GM21390 (cell line): ENCODE measurements around the gene S100A2.
"Not testable (repeated sequence)": the region's sequence is repeated elsewhere in the genome, so short reads cannot be mapped to it uniquely, and the experiment has no call there.

Source experiments
- ATAC-seq: cut with Tn5 transposase; IDR thresholded peaks from one replicate; pipeline ENCODE4 v1.9.1; 2021; ENCODE audit not compliant: unreplicated experiment

S100A2 gene

DNA sequence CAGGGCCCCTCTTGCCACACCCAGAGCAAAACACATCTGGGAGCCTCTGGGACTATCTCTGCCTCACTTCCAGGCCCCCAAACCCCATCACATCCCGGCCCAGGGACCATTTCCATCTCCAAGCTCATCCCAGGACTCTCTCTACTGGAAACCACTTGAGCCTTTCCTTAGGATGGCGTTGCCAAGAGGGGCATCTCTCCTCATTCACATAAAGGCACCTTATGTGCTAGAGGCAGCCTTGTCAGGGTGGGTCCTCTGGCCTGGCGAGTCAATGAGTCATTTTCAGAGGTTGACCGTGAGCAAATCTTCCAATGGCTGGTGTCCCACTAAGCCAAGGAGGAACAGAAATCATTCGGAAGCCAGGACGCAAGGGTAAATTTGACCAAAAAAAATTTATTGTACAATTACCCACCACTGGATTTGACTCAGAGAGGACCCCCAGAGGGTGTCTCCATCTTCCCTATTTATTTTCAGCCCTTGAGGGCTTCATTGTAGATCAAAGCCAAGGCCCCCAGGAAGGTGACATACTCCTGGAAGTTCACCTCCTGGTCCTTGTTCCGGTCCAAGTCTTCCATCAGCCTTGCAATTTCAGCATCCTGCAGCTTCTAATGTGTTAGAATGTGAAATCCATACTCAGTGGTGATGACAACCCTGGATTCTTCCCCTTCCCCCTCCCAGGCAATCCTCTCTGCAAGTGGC is 31.3 kb downstream of the S100A2 start:
- ATAC-seq: no peak

- no peak for ATAC-seq
Observed at GRCh38 chr1:153533689-153534201, 31.9 kb downstream of the S100A2 start.

DNA sequence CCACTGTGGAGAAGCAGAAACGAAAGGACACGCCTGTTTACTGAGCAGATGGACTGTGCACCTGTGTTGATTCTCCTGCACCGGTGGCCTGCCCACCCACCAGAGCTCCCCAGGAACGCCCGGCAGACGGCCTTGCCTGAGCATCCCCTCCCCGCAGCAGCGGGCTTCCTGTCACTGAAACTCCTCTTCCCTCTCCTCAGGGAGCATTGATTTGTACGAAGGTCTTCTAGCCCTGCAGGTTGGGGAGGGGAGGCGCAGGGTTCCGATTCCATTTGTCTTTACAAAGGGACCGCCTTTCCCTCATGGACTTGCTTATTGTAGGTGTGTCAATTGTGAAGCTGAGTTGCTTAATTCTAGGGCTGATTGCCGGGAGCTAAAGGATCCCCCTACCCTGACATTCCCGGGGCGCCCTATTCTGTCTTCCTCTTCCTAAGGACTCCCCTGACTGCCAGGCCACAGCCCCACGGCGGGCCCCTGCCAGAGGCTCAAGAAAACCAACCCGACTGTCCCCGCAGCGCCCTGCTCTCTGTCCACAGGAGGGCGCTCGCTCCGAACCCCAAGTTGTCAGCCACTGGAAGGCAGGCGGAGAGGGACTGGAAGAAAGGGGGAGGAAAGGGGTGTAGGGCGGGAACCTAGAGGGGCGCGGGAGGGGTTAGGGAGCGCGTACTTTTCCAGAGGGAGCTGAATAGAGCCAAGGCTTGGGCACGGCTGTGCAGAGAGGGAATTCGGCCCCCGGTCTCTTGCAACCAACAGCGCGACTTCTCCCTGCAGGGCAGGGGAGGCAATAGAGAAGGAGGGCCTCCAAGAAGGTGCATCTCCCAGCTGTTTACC is 32.7 kb downstream of the S100A2 start:
- no peak for ATAC-seq

DNA sequence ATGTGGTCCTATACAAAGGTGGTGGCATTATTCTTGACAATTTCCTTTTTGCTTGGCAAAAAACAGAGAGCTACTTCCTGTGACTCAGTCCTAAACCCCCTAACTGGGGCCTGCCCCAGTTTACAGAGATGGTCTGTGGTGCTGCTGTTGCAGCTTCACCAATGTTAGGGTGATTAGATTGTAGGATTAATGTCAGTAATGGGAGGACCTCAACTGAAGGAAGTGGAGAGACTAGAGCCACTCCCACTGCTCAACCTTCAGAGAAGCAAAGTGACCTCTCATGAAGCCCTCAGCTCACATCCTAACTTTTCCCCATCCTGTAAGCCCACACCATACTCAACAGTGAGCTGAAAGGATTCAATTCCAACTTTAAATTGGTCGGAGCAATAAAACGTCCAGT is 33.5 kb downstream of the S100A2 start:
- ATAC-seq: no peak

GRCh38 chr1:153531638-153532037 is 34.0 kb downstream of the S100A2 start:
- ATAC-seq: no peak

- no peak for ATAC-seq
Observed at GRCh38 chr1:153527683-153528040, 38.0 kb downstream of the S100A2 start.

DNA sequence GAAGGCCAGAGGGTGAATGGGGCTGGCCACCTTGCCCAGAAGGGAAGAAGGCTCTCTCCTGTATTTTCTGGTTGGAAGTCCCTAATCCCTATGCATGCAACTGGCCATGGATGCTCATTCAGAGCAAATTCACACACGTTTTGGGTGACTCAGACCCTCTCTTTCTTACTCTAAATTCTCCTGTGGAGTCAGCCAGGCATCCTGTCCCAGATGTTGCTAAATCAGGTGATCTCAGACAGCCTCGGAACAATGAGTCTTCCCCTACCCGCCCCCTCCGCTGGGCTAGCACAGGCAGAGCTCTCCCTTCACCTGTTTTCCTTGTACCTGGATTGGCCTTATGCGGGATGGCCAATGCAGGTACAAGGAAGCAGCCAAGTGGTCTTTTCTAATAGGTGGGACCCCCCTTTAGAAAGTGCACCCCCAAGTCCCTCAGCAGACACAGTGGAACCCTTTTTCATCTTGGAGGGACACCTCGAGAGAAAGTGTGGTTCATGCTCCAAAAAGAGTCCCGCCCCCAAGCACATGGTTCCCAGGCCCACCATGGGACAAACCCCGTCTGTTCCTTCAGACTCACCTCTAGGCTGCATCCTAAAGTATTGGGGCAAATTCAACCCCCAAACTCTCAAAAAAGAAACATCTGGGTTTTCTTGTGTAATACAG is 38.5 kb downstream of the S100A2 start:
- ATAC-seq: no peak

DNA sequence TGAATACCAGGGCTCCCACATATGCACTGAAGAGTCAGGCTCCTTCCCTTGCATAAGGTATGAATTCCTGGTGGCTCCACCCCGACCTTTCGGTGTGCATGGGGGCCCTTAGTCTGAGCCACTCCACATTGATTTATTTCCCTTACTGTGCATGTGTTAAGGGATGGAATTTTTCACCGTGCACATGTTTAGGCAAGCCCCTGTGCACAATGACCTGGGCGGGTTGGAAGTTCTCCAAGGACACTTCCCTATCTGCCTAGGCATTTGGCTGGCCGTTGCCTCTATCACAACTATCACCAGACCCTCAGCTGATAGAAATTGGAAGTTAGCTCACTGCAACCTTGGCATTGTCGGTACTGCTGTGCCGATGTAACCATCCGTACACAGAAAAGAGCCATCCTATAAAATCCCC is 39.5 kb downstream of the S100A2 start:
- ATAC-seq: no peak

DNA sequence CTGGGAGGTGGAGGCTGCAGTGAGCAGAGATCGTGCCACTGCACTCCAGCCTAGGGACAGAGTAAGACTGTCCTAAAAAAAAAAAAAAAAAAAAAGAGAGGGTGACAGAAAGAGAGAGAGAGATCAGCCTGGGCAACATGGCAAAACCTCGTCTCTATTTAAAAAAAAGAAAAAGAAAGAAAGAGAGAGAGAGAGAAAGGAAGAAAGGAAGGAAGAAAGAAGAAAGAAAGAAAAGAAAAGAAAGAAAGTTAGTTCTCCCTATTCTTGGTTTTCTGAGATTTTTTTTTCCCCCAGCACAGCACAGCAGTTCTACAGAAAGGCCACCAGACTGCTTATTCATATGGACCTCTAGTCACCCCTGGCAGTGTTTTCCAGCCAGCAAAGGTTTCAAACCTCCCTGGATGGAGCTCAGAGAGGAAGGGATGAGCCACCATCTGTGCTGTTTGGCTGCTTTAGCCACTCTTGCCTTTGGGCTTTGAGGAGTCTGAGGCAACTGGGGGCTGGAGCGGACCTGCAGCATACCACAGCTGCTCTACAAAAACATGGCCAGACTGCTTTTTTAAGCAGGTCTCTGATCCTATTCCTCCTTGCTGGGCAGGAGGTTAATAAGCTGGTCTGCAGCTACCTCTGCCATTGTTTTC is 40.4 kb downstream of the S100A2 start:
- ATAC-seq: no peak

GRCh38 chr1:153522353-153523048 is 43.1 kb downstream of the S100A2 start:
- not testable (repeated sequence) for ATAC-seq

DNA sequence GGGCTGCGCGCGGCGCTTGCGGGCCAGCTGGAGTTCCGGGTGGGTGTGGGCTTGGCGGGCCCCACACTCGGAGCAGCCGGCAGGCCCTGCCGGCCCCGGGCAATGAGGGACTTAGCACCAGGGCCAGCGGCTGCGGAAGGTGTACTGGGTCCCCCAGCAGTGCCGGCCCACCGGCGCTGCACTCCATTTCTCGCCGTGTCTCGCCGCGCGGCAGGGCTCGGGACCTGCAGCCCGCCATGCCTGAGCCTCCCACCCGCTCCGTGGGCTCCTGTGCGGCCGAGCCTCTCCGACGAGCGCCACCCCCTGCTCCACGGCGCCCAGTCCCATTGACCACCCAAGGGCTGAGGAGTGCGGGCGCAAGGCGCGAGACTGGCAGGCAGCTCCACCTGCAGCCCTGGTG is 43.8 kb downstream of the S100A2 start:
- not testable (repeated sequence) for ATAC-seq

- ATAC-seq: no peak
Observed at GRCh38 chr1:153520818-153521476, 44.7 kb downstream of the S100A2 start.

- ATAC-seq: not testable (repeated sequence)
Observed at GRCh38 chr1:153520137-153520691, 45.4 kb downstream of the S100A2 start.

GRCh38 chr1:153519242-153519641 is 46.4 kb downstream of the S100A2 start:
- ATAC-seq: no peak

DNA sequence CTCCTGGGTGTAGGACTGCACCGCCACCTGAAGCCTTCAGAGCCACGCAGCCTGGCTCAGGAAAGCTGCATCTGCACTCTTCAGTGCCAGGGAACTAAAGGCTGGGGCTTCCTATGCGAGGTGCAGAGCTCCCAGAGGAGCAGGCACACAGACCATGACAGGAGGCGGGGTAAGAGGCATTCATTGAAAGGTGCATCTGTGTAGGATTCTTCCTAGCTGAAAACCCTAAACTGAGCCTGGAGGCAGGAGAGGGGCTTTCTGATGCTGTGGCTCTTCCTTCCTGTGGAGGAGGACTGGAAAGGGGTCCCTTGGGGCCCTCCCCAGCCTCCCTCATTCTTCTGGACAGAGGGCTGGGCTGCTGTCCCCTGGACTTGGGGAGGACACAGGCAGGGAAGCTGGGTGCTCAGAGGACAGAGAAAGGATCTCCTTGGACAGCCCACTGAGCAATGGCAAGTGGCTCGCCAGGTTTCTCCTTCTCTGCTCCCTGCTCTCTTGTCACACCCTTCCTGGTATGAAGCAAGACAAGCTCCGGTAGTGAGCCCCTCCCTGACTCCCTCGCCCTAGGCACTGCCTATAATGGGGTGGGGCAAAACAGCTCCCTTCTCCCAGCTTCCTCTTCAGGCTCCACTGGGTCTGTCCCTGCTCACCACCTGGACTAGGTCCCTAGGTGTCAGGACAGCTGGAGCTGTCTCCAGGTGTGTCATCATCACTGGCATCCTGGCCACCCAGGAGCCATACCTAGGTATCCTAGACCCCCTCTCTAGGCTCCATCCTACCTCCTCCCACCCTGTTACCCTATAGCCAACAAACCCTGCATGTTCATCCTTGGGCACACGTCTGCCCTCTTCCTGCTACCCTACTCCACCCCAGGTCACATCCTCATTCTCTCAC is 49.9 kb downstream of the S100A2 start:
- no peak for ATAC-seq

GRCh38 chr1:153513666-153514065 is 52.0 kb downstream of the S100A2 start:
- ATAC-seq: no peak

- ATAC-seq: no peak
Observed at GRCh38 chr1:153513023-153513422, 52.6 kb downstream of the S100A2 start.
